ENCODE measurements around the gene RPL9. TPM values are rescaled to one million over a fixed set of nuclear protein-coding genes. Genes with fewer than 3 reads are reported as not detected.

The RPL9 gene
- total and polyA plus RNA-seq, 2 donors from 2014 or later: 1,087 to 2,403 TPM

GRCh38 chr4:39497909-39498726, 39.4 kb upstream of the RPL9 start:
- TF ChIP-seq, protein P1, sequence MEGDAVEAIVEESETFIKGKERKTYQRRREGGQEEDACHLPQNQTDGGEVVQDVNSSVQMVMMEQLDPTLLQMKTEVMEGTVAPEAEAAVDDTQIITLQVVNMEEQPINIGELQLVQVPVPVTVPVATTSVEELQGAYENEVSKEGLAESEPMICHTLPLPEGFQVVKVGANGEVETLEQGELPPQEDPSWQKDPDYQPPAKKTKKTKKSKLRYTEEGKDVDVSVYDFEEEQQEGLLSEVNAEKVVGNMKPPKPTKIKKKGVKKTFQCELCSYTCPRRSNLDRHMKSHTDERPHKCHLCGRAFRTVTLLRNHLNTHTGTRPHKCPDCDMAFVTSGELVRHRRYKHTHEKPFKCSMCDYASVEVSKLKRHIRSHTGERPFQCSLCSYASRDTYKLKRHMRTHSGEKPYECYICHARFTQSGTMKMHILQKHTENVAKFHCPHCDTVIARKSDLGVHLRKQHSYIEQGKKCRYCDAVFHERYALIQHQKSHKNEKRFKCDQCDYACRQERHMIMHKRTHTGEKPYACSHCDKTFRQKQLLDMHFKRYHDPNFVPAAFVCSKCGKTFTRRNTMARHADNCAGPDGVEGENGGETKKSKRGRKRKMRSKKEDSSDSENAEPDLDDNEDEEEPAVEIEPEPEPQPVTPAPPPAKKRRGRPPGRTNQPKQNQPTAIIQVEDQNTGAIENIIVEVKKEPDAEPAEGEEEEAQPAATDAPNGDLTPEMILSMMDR (IDR thresholded peaks at IDR 0.05; ENCODE audit: borderline replicate concordance, extremely low read depth, insufficient read depth): no peak
- DNase-seq: no peak
- Histone ChIP-seq H3K4me1 (ENCODE audit: control insufficient read depth in 2 of 3, insufficient read depth in 2 of 3, low read depth in 1 of 3, low read length in 3 of 3) (no peaks in the 10 kb centered on the region), H3K9me3 (ENCODE audit: control insufficient read depth in 2 of 3, insufficient read depth in 1 of 3, low read length in 3 of 3) (no peaks in the 10 kb centered on the region), H3K27me3 (ENCODE audit: control insufficient read depth, insufficient read depth, low read length) (no peaks in the 10 kb centered on the region), H3K9ac (ENCODE audit: low read length in 3 of 3) (no peak overlapping the region), H3K27ac (ENCODE audit: low read depth in 2 of 2, low read length in 2 of 2) (no peak overlapping the region), H3K36me3 (ENCODE audit: control insufficient read depth in 2 of 3, insufficient read depth in 3 of 3, low read length in 3 of 3) (peaks cover 2 to 12% (median 7%) of the 10 kb centered on the region in 3 donors), H3K4me3 (ENCODE audit: low read length in 3 of 3) (no peak overlapping the region)
- no peak for FAIRE-seq
- intact Hi-C loops (cut with DNase I): no loop called here

DNA sequence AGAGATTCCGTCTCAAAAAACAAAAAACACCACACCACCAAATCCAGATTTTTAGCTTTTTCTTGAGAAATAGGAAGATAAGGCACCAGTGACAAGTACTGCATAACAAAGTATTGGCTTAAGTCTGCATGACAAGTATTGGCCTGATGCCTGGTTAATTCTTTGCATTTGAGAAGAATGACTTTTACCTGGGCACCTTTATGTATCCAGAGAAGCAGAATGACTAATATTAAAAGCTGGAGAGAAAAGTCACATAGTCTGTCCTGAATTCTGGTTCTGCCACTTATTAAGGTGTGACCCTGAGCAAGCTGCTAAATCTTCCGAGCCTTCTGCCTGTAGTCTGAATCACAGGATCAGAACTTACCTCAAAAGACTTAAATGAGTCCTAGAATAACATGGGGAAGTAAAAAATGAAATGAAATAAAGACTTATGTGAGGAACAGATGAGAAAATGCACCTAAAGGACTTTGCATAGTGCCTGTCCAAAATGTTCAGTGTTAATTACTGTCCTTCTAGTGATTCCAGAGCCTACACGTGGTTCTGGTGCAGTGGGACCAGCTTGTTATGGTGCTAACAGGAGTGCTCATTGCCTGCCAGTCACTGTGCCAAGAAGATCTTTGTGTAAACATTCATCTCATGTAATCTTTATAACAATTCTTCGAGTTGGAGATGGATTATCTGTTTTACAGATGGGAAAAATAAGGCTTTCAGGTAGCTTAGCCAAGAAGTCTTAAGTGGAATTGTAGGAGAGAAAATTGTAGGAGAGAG, 36.9 kb upstream of the RPL9 start:
- Histone ChIP-seq H3K36me3 (ENCODE audit: control insufficient read depth in 2 of 3, insufficient read depth in 3 of 3, low read length in 3 of 3) (peaks cover 0 to 3% (median 2%) of the 10 kb centered on the region in 3 donors), H3K27me3 (ENCODE audit: control insufficient read depth, insufficient read depth, low read length) (no peaks in the 10 kb centered on the region), H3K4me3 (ENCODE audit: low read length in 3 of 3) (no peak overlapping the region), H3K4me1 (ENCODE audit: control insufficient read depth in 2 of 3, insufficient read depth in 2 of 3, low read depth in 1 of 3, low read length in 3 of 3) (no peaks in the 10 kb centered on the region), H3K9ac (ENCODE audit: low read length in 3 of 3) (no peak overlapping the region), H3K27ac (ENCODE audit: low read depth in 2 of 2, low read length in 2 of 2) (no peak overlapping the region), H3K9me3 (ENCODE audit: control insufficient read depth in 2 of 3, insufficient read depth in 1 of 3, low read length in 3 of 3) (no peaks in the 10 kb centered on the region)
- TF ChIP-seq, protein P1 (IDR thresholded peaks at IDR 0.05; ENCODE audit: borderline replicate concordance, extremely low read depth, insufficient read depth): no peak
- DNase-seq (no peak), FAIRE-seq (no peak)
- intact Hi-C loops (cut with DNase I): no loop called here

DNA sequence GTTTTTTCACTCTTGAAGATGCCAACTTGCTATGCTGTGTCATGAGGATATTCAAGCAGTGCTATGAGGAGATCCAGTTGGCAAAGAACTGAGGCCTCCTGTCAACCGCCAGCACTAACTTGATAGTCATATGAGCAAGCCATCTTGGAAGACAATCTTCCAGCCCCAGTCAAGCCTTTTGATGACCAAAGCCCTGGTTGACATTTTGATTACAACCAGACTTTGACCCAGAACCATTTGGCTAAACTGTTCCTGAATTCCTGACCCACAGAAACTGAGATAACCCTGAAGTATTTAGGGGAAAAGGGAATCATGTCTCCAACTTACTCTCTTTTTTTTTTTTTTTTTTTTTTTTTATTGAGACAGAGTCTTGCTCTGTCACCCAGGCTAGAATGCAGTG, 35.6 kb upstream of the RPL9 start:
- TF ChIP-seq, protein P1 (IDR thresholded peaks at IDR 0.05; ENCODE audit: borderline replicate concordance, extremely low read depth, insufficient read depth): no peak
- H3K4me1 ChIP-seq (ENCODE audit: control insufficient read depth in 2 of 3, insufficient read depth in 2 of 3, low read depth in 1 of 3, low read length in 3 of 3): no peaks in the 10 kb centered on the region
- no peak overlapping the region for H3K27ac ChIP-seq (ENCODE audit: low read depth in 2 of 2, low read length in 2 of 2)
- H3K9ac ChIP-seq (ENCODE audit: low read length in 3 of 3): no peak overlapping the region
- FAIRE-seq: no peak
- intact Hi-C loops (cut with DNase I): no loop called here
- no peak overlapping the region for H3K4me3 ChIP-seq (ENCODE audit: low read length in 3 of 3)
- H3K36me3 ChIP-seq (ENCODE audit: control insufficient read depth in 2 of 3, insufficient read depth in 3 of 3, low read length in 3 of 3): peaks cover 0 to 3% (median 2%) of the 10 kb centered on the region in 3 donors
- no peaks in the 10 kb centered on the region for H3K9me3 ChIP-seq (ENCODE audit: control insufficient read depth in 2 of 3, insufficient read depth in 1 of 3, low read length in 3 of 3)
- DNase-seq: no peak
- H3K27me3 ChIP-seq (ENCODE audit: control insufficient read depth, insufficient read depth, low read length): no peaks in the 10 kb centered on the region

Data from kidney (tissue), 14 donors.